CD4-positive, CD25-positive, alpha-beta regulatory T cell (primary cell): ENCODE measurements around the gene SLC12A6. TPM values are rescaled to one million over a fixed set of nuclear protein-coding genes. Genes with fewer than 3 reads are reported as not detected.

Experiments
- ATAC-seq, 2 donors: fragments of 150-1000 bp; cut with Tn5 transposase; one replicate each; pipeline ENCODE4 v1.10.0; 2021; ENCODE audit warnings: low read depth in 2 of 2, moderate number of reproducible peaks in 2 of 2, moderate library complexity in 1 of 2
- DNase-seq, 3 donors: peaks; one replicate each; pipeline versions ENCODE4 v3.0.0 to v3.0.0-alpha.2; 2012 to 2022; ENCODE audit warnings: mixed read lengths in 1 of 3
- H3K27ac ChIP-seq: one replicate; pipeline ENCODE4 v1.7.0; 2013; ENCODE audit warnings: mild to moderate bottlenecking, low read length; ENCODE audit not compliant: insufficient read depth, poor library complexity, severe bottlenecking
- H3K27me3 ChIP-seq: one replicate; pipeline ENCODE4 v1.7.0; 2013; ENCODE audit warnings: low read length; ENCODE audit not compliant: control insufficient read depth, insufficient read depth
- H3K36me3 ChIP-seq: one replicate; pipeline ENCODE4 v1.7.0; 2013; ENCODE audit warnings: mild to moderate bottlenecking, low read length, moderate library complexity; ENCODE audit not compliant: control insufficient read depth, insufficient read depth
- H3K4me1 ChIP-seq: 2 replicates; pipeline ENCODE4 v1.7.0; 2013; ENCODE audit warnings: mild to moderate bottlenecking, low read length; ENCODE audit not compliant: insufficient read depth, control insufficient read depth, poor library complexity, severe bottlenecking
- H3K4me3 ChIP-seq: one replicate; pipeline ENCODE4 v1.7.0; 2013; ENCODE audit warnings: low read depth, mild to moderate bottlenecking, low read length, moderate library complexity
- H3K9me3 ChIP-seq, 2 experiments: 1 replicate in 1 of 2; 2 replicates in 1 of 2; pipeline ENCODE4 v1.7.0; 2013; ENCODE audit warnings: low read length in 2 of 2, mild to moderate bottlenecking in 1 of 2, moderate library complexity in 1 of 2; ENCODE audit not compliant: control insufficient read depth in 2 of 2
- H3K27ac Mint-ChIP-seq, 3 donors: one replicate each; pipeline ENCODE4 v1.8.0; 2020 to 2022; ENCODE audit warnings: mild to moderate bottlenecking in 3 of 3, mixed read lengths in 3 of 3, moderate library complexity in 2 of 3
- H3K27me3 Mint-ChIP-seq: one replicate; pipeline ENCODE4 v1.8.0; 2022; ENCODE audit warnings: mild to moderate bottlenecking, mixed read lengths
- H3K36me3 Mint-ChIP-seq: one replicate; pipeline ENCODE4 v1.8.0; 2020; ENCODE audit warnings: mixed read lengths
- H3K4me1 Mint-ChIP-seq, 4 donors: one replicate each; pipeline ENCODE4 v1.8.0; 2020 to 2022; ENCODE audit warnings: mixed read lengths in 4 of 4, mild to moderate bottlenecking in 1 of 4
- H3K4me3 Mint-ChIP-seq, 4 donors: one replicate each; pipeline ENCODE4 v1.8.0; 2020 to 2022; ENCODE audit warnings: mild to moderate bottlenecking in 4 of 4, mixed read lengths in 4 of 4, moderate library complexity in 3 of 4
- H3K9me3 Mint-ChIP-seq, 7 donors: one replicate each; pipeline ENCODE4 v1.8.0; 2020 to 2022; ENCODE audit warnings: mixed read lengths in 7 of 7, mild to moderate bottlenecking in 3 of 7, moderate library complexity in 2 of 7
- polyA plus RNA-seq, 4 donors: library from polyadenylated mRNA; unstranded; fragments of 300-500 nt; fragmentation: Illumina TruSeq; gene quantifications; one replicate each; pipeline ENCODE4 v1.2.3, GENCODE V29; 2021
- total RNA-seq: library from RNA; stranded (reverse); gene quantifications from one replicate; pipeline ENCODE4 v1.2.3, GENCODE V29; 2022

Gene SLC12A6
- total and polyA plus RNA-seq, 5 donors from 2014 or later: 14.1 to 150 (median 14.7) TPM

GRCh38 chr15:34335176-34336032, 2.2 kb downstream of the SLC12A6 start:
- H3K9me3 Mint-ChIP-seq: peaks cover 0 to 2% (median 0%) of the 10 kb centered on the region in 7 donors
- no peak for DNase-seq
- no peaks in the 10 kb centered on the region for H3K27me3 ChIP-seq

DNA sequence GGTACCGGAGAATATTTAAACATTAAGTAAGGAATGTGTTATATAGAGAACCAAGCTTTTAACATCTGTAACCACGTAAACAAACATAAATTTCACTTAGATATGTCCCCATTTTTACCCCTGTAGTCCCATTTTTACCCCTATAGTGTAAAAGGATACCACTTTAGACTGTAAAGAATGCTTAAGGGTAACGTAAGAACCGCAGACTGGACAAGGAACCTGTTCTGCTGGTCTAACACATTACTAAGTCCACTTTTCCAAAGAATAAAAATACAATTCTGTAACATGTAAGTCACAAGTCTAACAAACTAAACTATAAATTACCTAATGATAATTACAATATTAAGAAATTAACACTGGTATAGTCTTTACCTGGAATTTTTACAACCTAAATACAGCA, 2.9 kb downstream of the SLC12A6 start:
- ATAC-seq (no peak), DNase-seq (no peak)
- H3K36me3 ChIP-seq: peaks cover 2% of the 10 kb centered on the region
- no peaks in the 10 kb centered on the region for H3K9me3 ChIP-seq
- Mint-ChIP-seq H3K36me3 (peaks cover 4% of the 10 kb centered on the region), H3K4me1 (peaks cover 23 to 67% (median 39%) of the 10 kb centered on the region in 4 donors), H3K4me3 (peak overlapping the region in 3 of 4 donors; percentile 99), H3K9me3 (peaks cover 0 to 2% (median 0%) of the 10 kb centered on the region in 7 donors), H3K27me3 (no peaks in the 10 kb centered on the region), H3K27ac (peak overlapping the region; percentile 96 to 99 (median 99))
- peak overlapping the region; percentile 97 for H3K4me3 ChIP-seq
- no peaks in the 10 kb centered on the region for H3K27me3 ChIP-seq
- peak overlapping the region; percentile 87 for H3K27ac ChIP-seq
- H3K4me1 ChIP-seq: peaks cover 80% of the 10 kb centered on the region

More at GRCh38 chr15:34335176-34336032, 2.2 kb downstream of the SLC12A6 start:
- Histone ChIP-seq H3K4me1 (peaks cover 78% of the 10 kb centered on the region), H3K4me3 (peak overlapping the region; percentile 97), H3K27ac (peak overlapping the region; percentile 87), H3K9me3 (no peaks in the 10 kb centered on the region), H3K36me3 (peaks cover 9% of the 10 kb centered on the region)
- peak overlapping the region in 3 of 4 donors; percentile 99 for H3K4me3 Mint-ChIP-seq
- H3K4me1 Mint-ChIP-seq: peaks cover 24 to 68% (median 38%) of the 10 kb centered on the region in 4 donors
- H3K36me3 Mint-ChIP-seq: peaks cover 5% of the 10 kb centered on the region
- peak overlapping the region; percentile 96 to 99 (median 99) for H3K27ac Mint-ChIP-seq
- no peaks in the 10 kb centered on the region for H3K27me3 Mint-ChIP-seq
- no peak for ATAC-seq

DNA sequence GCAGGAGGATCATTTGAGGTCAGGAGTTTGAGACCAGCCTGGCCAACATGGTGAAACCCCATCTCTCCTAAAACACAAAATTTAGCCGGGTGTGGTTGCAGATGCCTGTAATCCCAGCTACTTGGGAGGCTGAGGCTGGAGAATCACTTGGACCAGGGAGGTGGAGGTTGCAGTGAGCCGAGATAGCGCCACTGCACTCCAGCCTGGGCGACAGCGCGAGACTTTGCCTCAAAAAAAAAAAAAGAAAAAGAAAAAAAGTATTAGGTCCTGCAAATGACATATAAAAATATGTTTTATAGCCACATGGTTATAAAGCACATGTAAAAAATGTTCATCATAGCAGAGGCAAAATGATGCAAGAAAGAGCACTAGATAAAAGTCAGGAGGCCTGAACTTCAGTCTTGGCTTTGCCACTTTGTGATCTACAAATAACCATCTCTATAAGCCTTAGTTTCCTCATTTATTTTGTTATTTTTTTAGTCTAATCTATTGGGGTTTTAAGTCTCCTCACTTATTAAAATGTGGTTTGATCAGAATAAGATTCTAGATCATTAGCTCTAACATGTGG, 4.9 kb downstream of the SLC12A6 start:
- ATAC-seq: no peak
- DNase-seq: no peak
- Mint-ChIP-seq H3K27me3 (no peaks in the 10 kb centered on the region), H3K27ac (peak overlapping the region; percentile 78 to 96 (median 89)), H3K4me1 (peaks cover 38 to 80% (median 53%) of the 10 kb centered on the region in 4 donors), H3K36me3 (peaks cover 4% of the 10 kb centered on the region), H3K9me3 (peaks cover 0 to 2% (median 0%) of the 10 kb centered on the region in 7 donors), H3K4me3 (peak overlapping the region in 3 of 4 donors; percentile 52 to 89 (median 79))
- Histone ChIP-seq H3K27me3 (no peaks in the 10 kb centered on the region), H3K4me1 (peaks cover 90% of the 10 kb centered on the region), H3K9me3 (no peaks in the 10 kb centered on the region), H3K36me3 (no peaks in the 10 kb centered on the region), H3K27ac (peak overlapping the region; percentile 87), H3K4me3 (peak overlapping the region; percentile 69)

DNA sequence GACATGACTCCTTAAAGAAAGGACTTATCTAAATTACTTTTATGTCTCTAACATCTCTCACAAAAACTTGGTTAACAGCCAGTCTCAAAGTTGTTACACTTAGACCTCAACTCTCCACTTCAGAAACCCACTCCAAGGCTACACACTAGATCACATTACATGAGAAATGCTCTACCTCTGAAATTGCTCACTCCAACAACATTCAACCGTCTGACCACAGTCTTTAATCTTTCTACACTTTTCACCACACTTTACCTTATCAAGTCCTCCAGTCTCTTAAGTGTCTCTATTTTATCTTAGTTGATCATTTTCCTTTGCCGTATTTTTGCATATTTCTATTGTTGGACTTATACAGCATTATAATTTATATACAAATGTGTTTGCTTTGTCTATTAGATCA, 5.8 kb downstream of the SLC12A6 start:
- DNase-seq (peak in 1 of 3 donors; percentile 53), ATAC-seq (peak; percentile 12 to 20)
- H3K4me1 ChIP-seq: peaks cover 98% of the 10 kb centered on the region
- Mint-ChIP-seq H3K4me3 (peak overlapping the region in 3 of 4 donors; percentile 52 to 89 (median 79)), H3K36me3 (peaks cover 4% of the 10 kb centered on the region), H3K27me3 (no peaks in the 10 kb centered on the region), H3K9me3 (no peaks in the 10 kb centered on the region), H3K4me1 (peaks cover 39 to 85% (median 56%) of the 10 kb centered on the region in 4 donors), H3K27ac (peak overlapping the region; percentile 78 to 96 (median 89))
- H3K27me3 ChIP-seq: no peaks in the 10 kb centered on the region
- no peaks in the 10 kb centered on the region for H3K9me3 ChIP-seq
- no peaks in the 10 kb centered on the region for H3K36me3 ChIP-seq
- peak overlapping the region; percentile 69 for H3K4me3 ChIP-seq
- H3K27ac ChIP-seq: peak overlapping the region; percentile 87

DNA sequence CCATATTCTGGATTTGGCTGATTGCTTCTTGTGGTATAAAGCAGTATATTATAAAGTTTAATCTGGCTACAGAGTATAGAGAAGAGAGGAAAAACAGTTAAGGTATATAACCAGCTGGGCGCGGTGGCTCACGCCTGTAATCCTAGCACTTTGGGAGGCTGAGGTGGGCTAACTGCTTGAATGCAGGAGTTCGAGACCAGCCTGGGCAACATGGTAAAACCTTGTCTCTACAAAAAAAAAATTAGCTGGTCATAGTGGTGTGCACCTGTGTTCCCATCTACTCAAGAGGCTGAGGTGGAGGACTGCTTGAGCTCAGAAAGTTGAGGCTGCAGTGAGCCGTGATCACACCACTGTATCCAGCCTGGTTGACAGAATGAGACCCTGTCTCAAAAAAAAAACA, 7.3 kb downstream of the SLC12A6 start:
- no peak for ATAC-seq
- no peaks in the 10 kb centered on the region for H3K9me3 Mint-ChIP-seq
- peak overlapping the region; percentile 89 to 96 (median 95) for H3K27ac Mint-ChIP-seq
- Histone ChIP-seq H3K27me3 (no peaks in the 10 kb centered on the region), H3K36me3 (no peaks in the 10 kb centered on the region), H3K4me1 (peaks cover 98% of the 10 kb centered on the region), H3K27ac (peak overlapping the region; percentile 87), H3K4me3 (peak overlapping the region; percentile 75), H3K9me3 (no peaks in the 10 kb centered on the region)
- peaks cover 30 to 91% (median 60%) of the 10 kb centered on the region in 4 donors for H3K4me1 Mint-ChIP-seq
- H3K27me3 Mint-ChIP-seq: no peaks in the 10 kb centered on the region
- peaks cover 4% of the 10 kb centered on the region for H3K36me3 Mint-ChIP-seq
- DNase-seq: no peak
- peak overlapping the region in 3 of 4 donors; percentile 48 to 89 (median 60) for H3K4me3 Mint-ChIP-seq

GRCh38 chr15:34329006-34329405, 8.6 kb downstream of the SLC12A6 start:
- H3K4me3 Mint-ChIP-seq: peak overlapping the region; percentile 59 to 92 (median 74)
- peaks cover 4% of the 10 kb centered on the region for H3K36me3 Mint-ChIP-seq
- Histone ChIP-seq H3K36me3 (no peaks in the 10 kb centered on the region), H3K4me3 (peak overlapping the region; percentile 75), H3K27me3 (no peaks in the 10 kb centered on the region), H3K4me1 (peaks cover 98% of the 10 kb centered on the region), H3K27ac (peak overlapping the region; percentile 87), H3K9me3 (no peaks in the 10 kb centered on the region)
- peak overlapping the region; percentile 89 to 95 (median 93) for H3K27ac Mint-ChIP-seq
- ATAC-seq (no peak), DNase-seq (no peak)
- H3K9me3 Mint-ChIP-seq: no peaks in the 10 kb centered on the region
- H3K4me1 Mint-ChIP-seq: peaks cover 33 to 91% (median 60%) of the 10 kb centered on the region in 4 donors
- H3K27me3 Mint-ChIP-seq: no peaks in the 10 kb centered on the region

GRCh38 chr15:34327906-34328305, 9.7 kb downstream of the SLC12A6 start:
- ATAC-seq (peak in 1 of 2 donors; percentile 42), DNase-seq (peak in 2 of 3 donors; percentile 41 to 69)
- Mint-ChIP-seq H3K27ac (peak overlapping the region; percentile 89 to 95 (median 89)), H3K9me3 (no peaks in the 10 kb centered on the region), H3K4me1 (peaks cover 35 to 92% (median 60%) of the 10 kb centered on the region in 4 donors), H3K36me3 (peaks cover 6% of the 10 kb centered on the region), H3K27me3 (no peaks in the 10 kb centered on the region), H3K4me3 (peak overlapping the region; percentile 76 to 92 (median 84))
- Histone ChIP-seq H3K27ac (peak overlapping the region; percentile 87), H3K27me3 (no peaks in the 10 kb centered on the region), H3K4me1 (peaks cover 94% of the 10 kb centered on the region), H3K9me3 (no peaks in the 10 kb centered on the region), H3K36me3 (no peaks in the 10 kb centered on the region), H3K4me3 (peak overlapping the region; percentile 75)
